Astrocyte (in vitro differentiated cells and primary cell): Measurements from ENCODE around the gene C19orf44. TPM values are rescaled to one million over a fixed set of nuclear protein-coding genes. Genes with fewer than 3 reads are reported as not detected.

Experiments used
- DNase-seq: peaks from one replicate; pipeline ENCODE4 v3.0.0-alpha.2; 2010; ENCODE audit warnings: low read depth
- FAIRE-seq: peaks from 2 replicates; lab custom pipeline; 2011; peaks lifted over from hg19 to GRCh38; lab: Jason Lieb, UNC
- H2AFZ ChIP-seq: 2 replicates; pipeline ENCODE4 v1.6.0; 2012; ENCODE audit warnings: low read depth, low read length, inconsistent platforms
- H3K27ac ChIP-seq: 2 replicates; pipeline ENCODE4 v1.5.1; 2011; ENCODE audit warnings: low read depth, low read length, inconsistent platforms
- H3K27me3 ChIP-seq: 2 replicates; pipeline ENCODE4 v1.6.0; 2011; ENCODE audit warnings: low read length, inconsistent platforms; ENCODE audit not compliant: insufficient read depth
- H3K36me3 ChIP-seq: 2 replicates; pipeline ENCODE4 v1.5.1; 2011; ENCODE audit warnings: low read length, inconsistent platforms; ENCODE audit not compliant: insufficient read depth
- H3K4me1 ChIP-seq: 2 replicates; pipeline ENCODE4 v1.5.1; 2011; ENCODE audit warnings: low read length, inconsistent platforms; ENCODE audit not compliant: insufficient read depth
- H3K4me2 ChIP-seq: 2 replicates; pipeline ENCODE4 v1.6.0; 2012; ENCODE audit warnings: low read length, inconsistent platforms
- H3K4me3 ChIP-seq: 2 replicates; pipeline ENCODE4 v1.5.1; 2011; ENCODE audit warnings: low read depth, mild to moderate bottlenecking, low read length, inconsistent platforms; ENCODE audit not compliant: insufficient read depth
- H3K79me2 ChIP-seq: 2 replicates; pipeline ENCODE4 v1.6.0; 2012; ENCODE audit warnings: mild to moderate bottlenecking, low read length, inconsistent platforms; ENCODE audit not compliant: insufficient read depth
- H3K9ac ChIP-seq: 2 replicates; pipeline ENCODE4 v1.6.0; 2012; ENCODE audit warnings: mild to moderate bottlenecking, low read length, inconsistent platforms
- H3K9me3 ChIP-seq: 2 replicates; pipeline ENCODE4 v1.5.1; 2012; ENCODE audit warnings: low read depth, mild to moderate bottlenecking, low read length, inconsistent platforms; ENCODE audit not compliant: insufficient read depth
- H4K20me1 ChIP-seq: 2 replicates; pipeline ENCODE4 v1.6.0; 2012; ENCODE audit warnings: low read length, inconsistent platforms; ENCODE audit not compliant: insufficient read depth
- H3K27ac Mint-ChIP-seq: one replicate; pipeline ENCODE4 v1.8.0; 2021; ENCODE audit warnings: mild to moderate bottlenecking, mixed read lengths; ENCODE audit not compliant: unreplicated experiment
- H3K27me3 Mint-ChIP-seq: one replicate; pipeline ENCODE4 v1.8.0; 2021; ENCODE audit warnings: low read depth, mixed read lengths; ENCODE audit not compliant: unreplicated experiment
- H3K36me3 Mint-ChIP-seq: one replicate; pipeline ENCODE4 v1.8.0; 2021; ENCODE audit warnings: low read depth, mixed read lengths; ENCODE audit not compliant: unreplicated experiment
- H3K4me1 Mint-ChIP-seq: one replicate; pipeline ENCODE4 v1.8.0; 2021; ENCODE audit warnings: low read depth, mixed read lengths; ENCODE audit not compliant: unreplicated experiment
- H3K4me3 Mint-ChIP-seq: one replicate; pipeline ENCODE4 v1.8.0; 2021; ENCODE audit warnings: mild to moderate bottlenecking, moderate library complexity, mixed read lengths; ENCODE audit not compliant: unreplicated experiment
- H3K9me3 Mint-ChIP-seq: one replicate; pipeline ENCODE4 v1.8.0; 2021; ENCODE audit warnings: mild to moderate bottlenecking, mixed read lengths; ENCODE audit not compliant: unreplicated experiment
- CTCF ChIP-seq: IDR thresholded peaks from 2 replicates; pipeline ENCODE4 v1.5.1; 2011; ENCODE audit warnings: low read depth, mild to moderate bottlenecking, inconsistent platforms, low read length, moderate library complexity; ENCODE audit not compliant: insufficient read depth
- EZH2 ChIP-seq: IDR thresholded peaks from 2 replicates; pipeline ENCODE4 v1.6.1; 2012; ENCODE audit warnings: mild to moderate bottlenecking, low read length, inconsistent platforms; ENCODE audit not compliant: insufficient read depth
- total RNA-seq: library from RNA; stranded (reverse); gene quantifications from 2 replicates; pipeline ENCODE4 v1.2.1, GENCODE V29; 2021

C19orf44 gene
- total RNA-seq, 1 donor from 2014 or later, result 5.0 TPM

DNA sequence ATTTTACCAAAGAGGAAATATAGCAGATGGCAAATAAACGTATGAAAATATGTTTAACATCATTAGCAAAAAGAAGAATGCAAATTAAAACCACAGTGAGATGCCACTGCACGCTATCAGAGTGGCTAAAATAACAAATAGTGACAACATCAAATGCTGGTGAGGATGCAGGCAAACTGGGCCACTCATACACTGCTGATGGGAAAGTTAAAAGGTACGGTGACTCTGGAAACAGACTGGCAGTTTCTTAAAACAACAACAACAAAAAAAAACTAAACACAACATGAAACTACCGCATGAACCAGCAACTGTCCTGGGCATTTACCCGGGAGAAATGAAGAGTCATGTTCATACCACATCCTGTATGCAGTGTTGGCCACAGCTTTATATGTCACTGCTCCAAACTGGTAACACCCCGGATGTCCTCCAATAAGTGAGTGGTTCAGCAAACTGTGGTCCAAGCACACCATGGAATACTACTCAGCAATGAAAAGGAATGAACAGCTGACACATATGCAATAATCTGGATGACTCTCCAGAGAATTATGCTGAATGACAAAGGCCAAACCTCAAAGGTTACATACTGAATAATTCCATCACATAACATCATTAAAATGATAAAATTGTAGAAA lies 46.7 kb upstream of the C19orf44 start:
- H3K4me3 Mint-ChIP-seq, result no peak overlapping the region
- peaks cover 11% of the 10 kb centered on the region for H3K36me3 Mint-ChIP-seq
- H3K79me2 ChIP-seq, result peaks cover 76% of the 10 kb centered on the region
- no peak overlapping the region for H3K9ac ChIP-seq
- DNase-seq, result peak; percentile 27
- FAIRE-seq, result no peak
- H3K9me3 Mint-ChIP-seq, result no peaks in the 10 kb centered on the region
- H3K4me1 Mint-ChIP-seq, result peaks cover 26% of the 10 kb centered on the region
- no peaks in the 10 kb centered on the region for H3K9me3 ChIP-seq
- no peaks in the 10 kb centered on the region for H3K36me3 ChIP-seq
- H3K4me3 ChIP-seq, result no peak overlapping the region
- H3K4me2 ChIP-seq, result no peak overlapping the region
- H3K27ac Mint-ChIP-seq, result peak overlapping the region; percentile 50
- H3K27me3 Mint-ChIP-seq, result no peaks in the 10 kb centered on the region
- no peak overlapping the region for H3K27ac ChIP-seq
- H3K4me1 ChIP-seq, result peaks cover 41% of the 10 kb centered on the region
- peaks cover 76% of the 10 kb centered on the region for H4K20me1 ChIP-seq
- H3K27me3 ChIP-seq, result no peaks in the 10 kb centered on the region
- H2AFZ ChIP-seq, result no peak overlapping the region
- no peak for TF ChIP-seq CTCF
- no peak for TF ChIP-seq EZH2

DNA sequence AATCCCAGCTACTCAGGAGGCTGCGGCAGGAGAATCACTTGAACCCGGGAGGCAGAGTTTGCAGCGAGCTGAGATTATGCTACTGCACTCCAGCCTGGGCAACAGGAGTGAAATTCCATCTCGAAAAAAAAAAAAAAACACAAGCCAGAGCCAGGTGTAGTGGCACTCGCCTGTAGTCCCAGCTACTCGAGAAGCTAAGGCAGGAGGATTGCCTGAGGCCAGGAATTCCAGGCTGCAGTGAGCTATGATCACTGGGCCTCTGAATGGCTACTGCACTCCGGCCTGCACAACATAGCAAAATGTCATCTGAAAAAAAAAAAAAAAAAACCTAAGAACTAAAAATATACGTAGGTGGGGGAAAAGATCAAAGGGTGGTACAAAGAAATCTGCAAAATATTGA lies 43.9 kb upstream of the C19orf44 start:
- peaks cover 77% of the 10 kb centered on the region for H3K79me2 ChIP-seq
- no peak for FAIRE-seq
- no peak overlapping the region for H3K4me2 ChIP-seq
- no peaks in the 10 kb centered on the region for H3K27me3 ChIP-seq
- H3K27ac ChIP-seq, result no peak overlapping the region
- no peaks in the 10 kb centered on the region for H3K36me3 ChIP-seq
- Mint-ChIP-seq H3K4me1 (peaks cover 28% of the 10 kb centered on the region), H3K36me3 (peaks cover 7% of the 10 kb centered on the region), H3K27me3 (peaks cover 2% of the 10 kb centered on the region), H3K9me3 (no peaks in the 10 kb centered on the region), H3K4me3 (no peak overlapping the region), H3K27ac (no peak overlapping the region)
- no peak overlapping the region for H3K4me3 ChIP-seq
- H3K9me3 ChIP-seq, result no peaks in the 10 kb centered on the region
- no peak for DNase-seq
- peaks cover 73% of the 10 kb centered on the region for H4K20me1 ChIP-seq
- TF ChIP-seq CTCF (no peak), EZH2 (no peak)
- H2AFZ ChIP-seq, result no peak overlapping the region
- H3K9ac ChIP-seq, result no peak overlapping the region
- peaks cover 21% of the 10 kb centered on the region for H3K4me1 ChIP-seq

DNA sequence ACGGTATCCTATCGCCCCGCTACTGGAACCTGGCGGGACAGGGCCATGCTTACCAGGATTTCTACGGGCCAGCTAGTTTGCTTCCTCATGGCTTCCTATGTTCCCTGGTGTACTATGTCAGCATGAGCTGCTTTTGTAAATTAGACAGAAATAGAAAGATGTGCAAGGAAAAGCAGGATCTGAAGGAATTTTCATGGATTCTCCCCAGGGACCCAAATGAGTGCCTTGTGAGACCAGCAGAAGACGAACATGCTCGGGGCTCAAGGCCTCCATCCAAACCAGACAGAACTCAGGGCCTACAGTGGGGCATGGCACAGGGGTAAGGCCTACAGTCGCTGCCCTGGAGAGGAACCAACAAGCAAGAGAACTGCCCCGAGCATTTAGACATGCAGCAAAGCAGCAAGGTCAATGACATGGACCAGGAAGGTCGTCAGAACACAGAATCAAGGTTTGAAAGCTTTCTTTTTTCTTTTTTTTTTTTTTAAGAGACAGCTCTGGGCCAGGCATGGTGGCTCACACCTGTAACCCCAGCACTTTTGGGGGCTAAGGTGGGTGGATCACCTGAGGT lies 41.8 kb upstream of the C19orf44 start:
- Histone ChIP-seq H3K4me1 (peaks cover 31% of the 10 kb centered on the region), H3K9ac (no peak overlapping the region), H3K4me3 (no peak overlapping the region), H4K20me1 (peaks cover 74% of the 10 kb centered on the region), H3K4me2 (peak overlapping the region; percentile 56), H3K27ac (no peak overlapping the region), H3K9me3 (no peaks in the 10 kb centered on the region), H3K36me3 (no peaks in the 10 kb centered on the region), H2AFZ (no peak overlapping the region), H3K27me3 (no peaks in the 10 kb centered on the region), H3K79me2 (peaks cover 82% of the 10 kb centered on the region)
- Mint-ChIP-seq H3K4me1 (peaks cover 40% of the 10 kb centered on the region), H3K27ac (peak overlapping the region; percentile 44), H3K27me3 (peaks cover 2% of the 10 kb centered on the region), H3K36me3 (peaks cover 3% of the 10 kb centered on the region), H3K9me3 (no peaks in the 10 kb centered on the region), H3K4me3 (no peak overlapping the region)
- TF ChIP-seq EZH2, result no peak
- TF ChIP-seq CTCF, result no peak
- DNase-seq (no peak), FAIRE-seq (no peak)
